Dendritic cell treated with granulocyte-macrophage colony-stimulating factor and Interleukin-4, amounts not matched to agents 40 ng/mL and 50 ng/mL, for 4 days (primary cell): ENCODE results near the gene C4BPB.

Experiments used
- H3K27ac Mint-ChIP-seq: one replicate; pipeline ENCODE4 v1.8.0; 2022; ENCODE audit warnings: mild to moderate bottlenecking, mixed read lengths
- H3K27me3 Mint-ChIP-seq: one replicate; pipeline ENCODE4 v1.8.0; 2022; ENCODE audit warnings: mild to moderate bottlenecking, mixed read lengths
- H3K36me3 Mint-ChIP-seq: one replicate; pipeline ENCODE4 v1.8.0; 2022; ENCODE audit warnings: low read depth, mixed read lengths
- H3K4me1 Mint-ChIP-seq: one replicate; pipeline ENCODE4 v1.8.0; 2022; ENCODE audit warnings: low read depth, mixed read lengths
- H3K4me3 Mint-ChIP-seq: one replicate; pipeline ENCODE4 v1.8.0; 2022; ENCODE audit warnings: mild to moderate bottlenecking, moderate library complexity, mixed read lengths
- H3K9me3 Mint-ChIP-seq: one replicate; pipeline ENCODE4 v1.8.0; 2022; ENCODE audit warnings: mixed read lengths
- intact Hi-C: fragments of 100-400 bp; cut with micrococcal nuclease; formaldehyde crosslinking; loops from one replicate; pipeline ENCODE4 v1.15.0; 2022

C4BPB gene

DNA sequence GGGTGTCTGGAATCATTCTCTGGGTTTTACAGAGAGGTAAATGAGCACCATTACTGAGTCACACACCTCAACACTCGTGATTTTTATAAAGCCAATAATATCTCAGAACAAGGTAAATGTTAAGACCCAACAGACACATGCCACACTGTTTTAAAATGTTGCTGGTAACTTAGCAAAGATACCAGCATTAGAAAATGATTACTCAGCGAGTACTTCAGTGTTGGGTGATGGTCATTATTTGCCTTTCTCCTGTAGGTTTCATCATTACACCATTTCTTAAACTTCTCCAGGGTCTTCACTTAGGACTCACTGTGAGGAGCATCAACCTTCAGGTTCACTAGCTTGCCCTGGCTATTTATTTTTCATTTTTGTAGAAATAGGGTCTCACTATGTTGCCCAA is 6.9 kb upstream of the C4BPB start:
- peaks cover 10% of the 10 kb centered on the region for H3K27me3 Mint-ChIP-seq
- no peak overlapping the region for H3K4me3 Mint-ChIP-seq
- peaks cover 16% of the 10 kb centered on the region for H3K4me1 Mint-ChIP-seq
- intact Hi-C loops = no loop called here
- no peaks in the 10 kb centered on the region for H3K9me3 Mint-ChIP-seq
- H3K27ac Mint-ChIP-seq = no peak overlapping the region
- peaks cover 14% of the 10 kb centered on the region for H3K36me3 Mint-ChIP-seq

DNA sequence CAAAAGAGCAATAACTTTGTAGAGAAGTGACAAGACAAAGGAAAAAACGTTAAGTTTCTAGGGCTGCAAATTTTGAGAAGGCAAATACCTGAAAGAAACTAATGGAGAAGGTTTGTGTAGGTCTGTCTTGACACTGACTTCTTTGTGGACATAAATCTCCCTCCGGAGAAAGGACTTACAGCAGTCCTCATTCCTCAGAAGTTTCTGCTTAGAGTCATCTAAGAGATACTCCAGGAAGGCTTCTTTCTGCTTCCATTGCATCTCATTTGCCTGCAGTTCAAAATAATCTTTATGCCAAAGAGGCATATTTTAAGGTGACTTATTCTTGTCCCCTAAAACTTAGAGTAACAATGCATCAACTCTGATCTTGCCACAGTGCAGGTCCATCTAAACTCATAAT is 4.4 kb upstream of the C4BPB start:
- Mint-ChIP-seq H3K27ac (no peak overlapping the region), H3K4me1 (peaks cover 19% of the 10 kb centered on the region), H3K36me3 (peaks cover 6% of the 10 kb centered on the region)

DNA sequence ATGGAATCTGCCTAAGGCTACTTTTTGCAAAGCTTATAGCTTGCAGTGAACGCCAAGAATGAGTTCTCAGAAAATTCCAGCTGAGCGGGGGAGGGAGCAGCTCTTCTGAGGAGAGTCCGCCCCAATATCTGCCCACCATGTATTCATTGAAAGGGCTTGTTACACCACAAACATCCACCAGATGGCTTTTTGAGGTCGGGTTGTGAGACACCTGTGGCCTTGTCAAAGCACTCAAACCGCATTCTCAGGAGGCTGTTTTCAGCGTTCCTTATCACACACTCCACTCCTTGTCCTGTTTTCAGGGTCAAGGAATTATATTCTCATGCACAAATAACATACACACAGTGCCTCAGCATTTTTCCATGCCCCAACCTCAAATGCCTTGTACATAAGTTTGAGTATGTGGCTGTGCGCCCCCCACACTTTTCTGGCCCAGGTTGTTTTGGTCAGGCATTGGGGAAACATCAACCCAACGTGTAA is 3.9 kb upstream of the C4BPB start:
- Mint-ChIP-seq H3K36me3 (peaks cover 1% of the 10 kb centered on the region), H3K4me1 (peaks cover 24% of the 10 kb centered on the region), H3K27ac (peak overlapping the region; percentile 15), H3K9me3 (no peaks in the 10 kb centered on the region), H3K27me3 (peaks cover 10% of the 10 kb centered on the region), H3K4me3 (no peak overlapping the region)
- intact Hi-C loops = loop anchor here (1.0 to 2.0 kb wide), 2 partner anchors 321 to 414 kb away; no protein-coding TSS in a partner anchor

More for the DNA sequence above, 4.4 kb upstream of the C4BPB start:
- H3K27me3 Mint-ChIP-seq = peaks cover 10% of the 10 kb centered on the region
- intact Hi-C loops = loop anchor here (1.0 to 2.0 kb wide), 2 partner anchors 321 to 415 kb away; no protein-coding TSS in a partner anchor
- H3K4me3 Mint-ChIP-seq = no peak overlapping the region
- no peaks in the 10 kb centered on the region for H3K9me3 Mint-ChIP-seq

DNA sequence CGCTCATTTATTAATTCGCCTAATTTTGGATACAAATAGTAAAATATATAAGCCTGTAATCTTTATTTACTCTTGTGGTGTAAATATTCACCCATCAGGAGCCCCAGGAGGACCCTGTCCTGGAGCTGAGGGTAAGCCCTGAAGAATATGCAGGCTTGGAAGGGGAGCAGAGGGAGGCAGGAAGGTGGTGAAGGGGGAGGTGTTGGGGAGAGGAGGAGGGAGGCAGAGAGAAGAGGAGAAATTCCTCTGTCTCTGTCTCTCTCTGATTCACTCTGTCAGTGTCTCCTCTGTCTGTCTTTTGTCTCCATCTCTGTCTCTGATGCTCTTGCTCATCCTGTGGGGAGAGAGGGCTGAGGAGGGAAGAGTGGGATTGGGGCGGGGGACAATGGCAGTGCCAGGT is 2.8 kb upstream of the C4BPB start:
- H3K4me3 Mint-ChIP-seq = no peak overlapping the region
- H3K27ac Mint-ChIP-seq = no peak overlapping the region
- H3K4me1 Mint-ChIP-seq = peaks cover 25% of the 10 kb centered on the region
- no peaks in the 10 kb centered on the region for H3K9me3 Mint-ChIP-seq
- H3K27me3 Mint-ChIP-seq = peaks cover 10% of the 10 kb centered on the region
- intact Hi-C loops = loop anchor here (2.0 kb wide), 1 partner anchor 413 kb away; no protein-coding TSS in a partner anchor
- H3K36me3 Mint-ChIP-seq = no peaks in the 10 kb centered on the region

DNA sequence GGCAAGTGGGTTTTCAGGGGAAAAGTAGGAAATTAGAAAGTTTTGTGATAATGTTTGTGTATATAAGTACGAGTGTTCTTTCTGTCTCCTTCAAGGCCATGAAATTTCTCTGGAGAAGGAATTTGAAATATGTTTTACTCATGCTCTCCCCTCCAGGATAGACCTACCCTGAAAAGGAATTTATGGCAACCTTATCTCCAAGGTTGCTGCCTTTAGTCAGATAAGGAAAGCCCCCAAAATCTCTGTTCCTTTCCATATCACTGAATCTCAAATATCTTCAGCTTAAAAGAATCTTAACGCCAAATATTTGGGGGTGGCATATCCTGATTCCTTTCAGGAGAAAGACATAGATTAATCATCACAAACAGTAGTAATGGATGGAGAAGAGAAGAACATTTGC is 499 bp upstream of the C4BPB start:
- no peaks in the 10 kb centered on the region for H3K36me3 Mint-ChIP-seq
- H3K4me1 Mint-ChIP-seq = peaks cover 20% of the 10 kb centered on the region
- H3K27me3 Mint-ChIP-seq = peaks cover 4% of the 10 kb centered on the region
- H3K9me3 Mint-ChIP-seq = no peaks in the 10 kb centered on the region
- no peak overlapping the region for H3K4me3 Mint-ChIP-seq
- no peak overlapping the region for H3K27ac Mint-ChIP-seq
- intact Hi-C loops = no loop called here

DNA sequence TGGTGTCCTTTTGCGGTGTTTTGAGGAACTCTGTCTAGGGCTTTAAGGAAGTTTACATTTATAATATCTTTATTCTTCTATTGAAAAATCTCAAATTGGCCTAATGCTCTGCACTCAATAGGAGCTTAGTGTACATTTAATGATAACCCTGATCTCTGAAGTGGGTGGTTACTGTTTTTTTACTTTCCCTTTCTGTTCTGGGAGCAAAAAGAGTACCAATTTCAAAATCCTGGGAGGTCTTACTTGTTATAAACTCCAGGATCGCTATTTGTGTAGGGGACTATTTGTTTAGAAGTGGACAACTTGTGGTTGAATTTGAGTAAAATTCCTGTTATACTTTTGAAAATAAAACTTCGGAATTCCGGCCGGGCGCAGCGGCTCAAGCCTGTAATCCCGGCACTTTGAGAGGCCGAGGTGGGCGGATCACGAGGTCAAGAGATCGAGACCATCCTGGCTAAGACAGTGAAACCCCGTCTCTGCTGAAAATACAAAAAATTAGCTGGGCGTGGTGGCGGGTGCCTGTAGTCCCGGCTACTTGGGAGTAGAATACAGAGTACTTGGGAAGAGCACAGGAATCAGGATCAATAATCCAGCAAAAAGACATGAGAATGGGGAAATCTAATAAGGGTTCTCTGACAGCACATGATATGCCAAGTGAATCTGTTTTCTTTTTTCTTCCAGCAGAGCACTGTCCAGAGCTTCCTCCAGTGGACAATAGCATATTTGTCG is 1.1 kb downstream of the C4BPB start:
- H3K4me3 Mint-ChIP-seq = no peak overlapping the region
- H3K27ac Mint-ChIP-seq = peak overlapping the region; percentile 2
- intact Hi-C loops = no loop called here

DNA sequence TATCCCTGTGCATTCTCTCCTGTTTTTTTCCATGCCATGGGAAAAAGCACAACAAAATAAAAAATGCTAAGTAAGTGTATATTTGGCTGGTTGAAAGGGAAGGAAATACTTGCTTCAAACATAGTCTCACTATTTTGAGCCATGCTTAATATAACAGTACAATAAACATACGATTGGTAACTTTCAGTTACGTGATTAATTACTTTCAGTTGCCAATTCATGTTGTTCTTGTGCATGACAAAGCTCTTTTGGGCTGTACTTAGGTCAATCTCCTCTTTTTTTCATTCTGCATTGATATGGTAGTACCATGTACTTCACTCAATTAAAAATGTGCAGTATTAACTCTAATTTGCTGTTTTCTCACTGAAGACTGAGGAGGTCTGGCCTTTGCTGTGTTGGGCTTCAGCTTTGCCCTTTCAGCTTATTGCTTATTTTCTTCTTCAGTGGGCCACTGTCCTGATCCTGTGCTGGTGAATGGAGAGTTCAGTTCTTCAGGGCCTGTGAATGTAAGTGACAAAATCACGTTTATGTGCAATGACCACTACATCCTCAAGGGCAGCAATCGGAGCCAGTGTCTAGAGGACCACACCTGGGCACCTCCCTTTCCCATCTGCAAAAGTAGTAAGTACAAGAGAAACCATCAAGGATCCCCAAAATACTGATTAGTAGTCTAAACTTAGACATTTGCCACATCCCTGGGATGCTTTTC is 2.7 kb downstream of the C4BPB start:
- Mint-ChIP-seq H3K27ac (no peak overlapping the region), H3K36me3 (no peaks in the 10 kb centered on the region), H3K9me3 (no peaks in the 10 kb centered on the region), H3K4me3 (no peak overlapping the region), H3K27me3 (peaks cover 2% of the 10 kb centered on the region), H3K4me1 (peaks cover 9% of the 10 kb centered on the region)
- intact Hi-C loops = no loop called here

More for the DNA sequence above, 1.1 kb downstream of the C4BPB start:
- Mint-ChIP-seq H3K36me3 (no peaks in the 10 kb centered on the region), H3K9me3 (no peaks in the 10 kb centered on the region), H3K27me3 (peaks cover 3% of the 10 kb centered on the region), H3K4me1 (peaks cover 16% of the 10 kb centered on the region)

DNA sequence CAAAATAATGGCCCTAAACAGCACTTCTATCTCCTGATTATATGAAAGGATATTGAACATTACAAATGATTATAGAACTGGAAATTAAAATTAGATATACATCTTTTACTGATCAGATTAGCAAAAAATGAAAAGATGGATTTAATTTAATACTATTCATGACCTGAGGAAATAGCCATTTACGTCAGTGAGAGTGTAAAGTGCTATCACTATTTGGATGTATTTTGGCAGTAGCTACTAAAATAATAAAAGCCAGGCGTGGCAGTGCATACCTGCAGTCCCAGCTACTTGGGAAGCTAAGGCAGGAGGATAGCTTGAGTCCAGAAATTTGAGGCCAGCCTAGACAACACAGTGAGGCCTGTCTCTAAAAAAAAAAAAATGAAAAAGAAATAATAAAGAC is 5.3 kb downstream of the C4BPB start:
- peaks cover 9% of the 10 kb centered on the region for H3K4me1 Mint-ChIP-seq

DNA sequence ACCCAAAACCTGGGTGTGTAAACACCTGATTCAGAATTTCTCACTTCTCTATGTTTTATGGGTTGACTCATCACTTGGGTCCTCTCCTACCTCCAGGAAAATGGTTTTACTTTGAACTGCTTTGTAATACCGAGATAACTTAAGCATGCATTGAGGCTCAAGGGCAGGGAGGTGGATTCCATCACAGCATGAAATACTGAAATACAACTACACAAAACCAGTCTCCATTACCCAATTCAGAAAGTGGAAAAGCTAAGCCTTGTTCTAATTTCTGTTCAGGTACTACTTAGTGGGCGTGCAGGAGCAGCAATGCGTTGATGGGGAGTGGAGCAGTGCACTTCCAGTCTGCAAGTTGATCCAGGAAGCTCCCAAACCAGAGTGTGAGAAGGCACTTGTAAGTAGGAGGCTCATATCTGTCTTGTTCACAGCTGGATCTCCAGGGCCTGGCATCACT is 9.2 kb downstream of the C4BPB start:
- Mint-ChIP-seq H3K4me3 (no peak overlapping the region), H3K9me3 (no peaks in the 10 kb centered on the region), H3K4me1 (no peaks in the 10 kb centered on the region), H3K27me3 (peaks cover 7% of the 10 kb centered on the region), H3K27ac (no peak overlapping the region), H3K36me3 (no peaks in the 10 kb centered on the region)
- intact Hi-C loops = no loop called here

More for the DNA sequence above, 5.3 kb downstream of the C4BPB start:
- Mint-ChIP-seq H3K27ac (no peak overlapping the region), H3K36me3 (no peaks in the 10 kb centered on the region), H3K9me3 (no peaks in the 10 kb centered on the region), H3K4me3 (no peak overlapping the region), H3K27me3 (peaks cover 2% of the 10 kb centered on the region)
- intact Hi-C loops = no loop called here

DNA sequence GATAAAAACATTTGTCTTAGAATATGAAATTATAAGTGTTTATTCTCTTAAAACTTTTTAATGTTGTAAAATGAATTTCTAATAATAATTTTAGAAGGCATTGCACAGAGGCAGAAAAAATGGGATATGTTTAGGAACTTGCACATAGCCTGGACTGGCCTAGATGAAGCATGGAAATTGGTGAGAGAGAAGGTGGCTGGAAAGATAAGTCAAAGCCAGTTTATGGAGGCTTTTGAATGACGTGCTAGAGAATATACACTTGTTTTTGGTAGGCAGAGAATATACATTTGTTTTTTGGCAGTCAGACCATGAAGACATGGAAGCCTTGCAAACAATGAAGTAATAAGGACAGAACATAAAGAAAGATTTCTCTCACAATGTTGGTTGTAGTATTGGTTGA is 13.1 kb downstream of the C4BPB start:
- H3K9me3 Mint-ChIP-seq = no peaks in the 10 kb centered on the region
- H3K36me3 Mint-ChIP-seq = no peaks in the 10 kb centered on the region
- no peak overlapping the region for H3K27ac Mint-ChIP-seq
- intact Hi-C loops = no loop called here
- peaks cover 5% of the 10 kb centered on the region for H3K27me3 Mint-ChIP-seq
- H3K4me1 Mint-ChIP-seq = peaks cover 17% of the 10 kb centered on the region
- H3K4me3 Mint-ChIP-seq = no peak overlapping the region

DNA sequence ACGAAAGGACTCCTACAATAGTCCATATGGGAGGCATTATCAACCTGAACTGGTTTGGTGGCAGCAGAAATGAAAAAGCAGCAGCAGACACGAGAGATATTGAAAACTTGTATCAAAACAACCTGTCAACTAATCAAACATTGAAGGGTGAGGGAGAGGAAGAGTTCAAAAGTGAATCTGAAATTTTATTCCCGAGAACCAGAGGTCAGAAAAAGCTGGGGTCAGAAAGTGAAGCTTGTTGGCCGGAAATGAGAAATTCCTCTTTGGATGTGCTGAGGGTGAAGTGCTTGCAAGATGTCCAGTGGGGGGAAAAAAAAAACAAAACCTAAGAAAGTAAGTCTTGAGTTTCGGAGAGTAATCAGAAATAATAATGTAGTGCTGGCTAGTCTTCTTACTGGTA is 13.5 kb downstream of the C4BPB start:
- no peaks in the 10 kb centered on the region for H3K36me3 Mint-ChIP-seq
- H3K9me3 Mint-ChIP-seq = no peaks in the 10 kb centered on the region
- no peak overlapping the region for H3K27ac Mint-ChIP-seq
- H3K4me1 Mint-ChIP-seq = peaks cover 17% of the 10 kb centered on the region
- H3K27me3 Mint-ChIP-seq = peaks cover 5% of the 10 kb centered on the region
- no peak overlapping the region for H3K4me3 Mint-ChIP-seq
- intact Hi-C loops = no loop called here

DNA sequence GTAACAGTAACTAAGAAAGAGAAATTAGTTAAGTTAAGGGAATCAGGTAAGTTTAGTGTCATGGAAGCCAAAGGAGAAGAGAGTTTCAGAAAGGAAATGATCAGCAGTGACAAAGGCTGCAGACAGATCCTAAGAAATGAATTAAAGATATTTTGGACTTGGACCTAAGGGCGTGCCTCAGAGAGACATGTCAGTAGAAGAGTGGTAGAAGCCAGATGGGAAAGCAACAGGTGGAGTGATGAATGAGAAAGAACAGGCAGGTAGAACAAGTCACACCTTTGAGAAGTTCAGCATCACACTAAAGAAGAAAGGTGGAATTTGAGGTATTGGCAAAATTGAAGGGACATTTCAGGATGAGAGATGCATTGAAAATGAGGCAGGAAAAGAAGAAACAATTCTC is 14.0 kb downstream of the C4BPB start:
- Mint-ChIP-seq H3K4me3 (no peak overlapping the region), H3K9me3 (no peaks in the 10 kb centered on the region), H3K4me1 (peaks cover 17% of the 10 kb centered on the region), H3K27me3 (peaks cover 7% of the 10 kb centered on the region), H3K27ac (no peak overlapping the region), H3K36me3 (no peaks in the 10 kb centered on the region)
- intact Hi-C loops = no loop called here

DNA sequence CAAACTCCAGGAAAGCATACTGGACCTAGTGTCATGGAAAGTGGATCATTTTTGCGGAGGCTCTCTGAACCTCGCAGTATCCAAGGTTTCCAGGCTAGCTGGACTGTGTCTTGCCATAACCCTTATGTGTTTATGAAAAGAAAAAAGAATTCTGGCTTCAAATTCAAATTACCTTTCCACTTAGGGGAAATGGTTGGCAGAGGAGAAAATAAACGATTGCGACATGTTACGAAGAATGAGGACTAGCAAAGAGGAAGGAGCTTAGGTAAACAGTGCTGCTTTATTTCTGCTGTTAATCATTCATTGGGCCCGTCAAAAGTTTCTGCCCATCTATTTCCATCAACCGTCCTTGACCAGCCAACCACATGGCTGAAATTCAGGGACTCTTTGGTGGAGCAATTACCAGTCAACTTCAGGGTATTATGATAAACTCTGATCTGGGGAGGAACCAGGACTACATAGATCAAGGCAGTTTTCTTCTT is 15.3 kb downstream of the C4BPB start, which contains the start of gene C4BPA:
C4BPA (plus strand) TSS at position 342 of the 482 bp plus-strand sequence. CDS start 8,793 bp downstream, outside the sequence.
- Mint-ChIP-seq H3K9me3 (no peaks in the 10 kb centered on the region), H3K36me3 (no peaks in the 10 kb centered on the region), H3K4me3 (no peak within 1 kb of the TSS), H3K27ac (no peak within 1 kb of the TSS), H3K27me3 (peaks cover 9% of the 10 kb centered on the region), H3K4me1 (peaks cover 17% of the 10 kb centered on the region)
- intact Hi-C loops = no loop called here

DNA sequence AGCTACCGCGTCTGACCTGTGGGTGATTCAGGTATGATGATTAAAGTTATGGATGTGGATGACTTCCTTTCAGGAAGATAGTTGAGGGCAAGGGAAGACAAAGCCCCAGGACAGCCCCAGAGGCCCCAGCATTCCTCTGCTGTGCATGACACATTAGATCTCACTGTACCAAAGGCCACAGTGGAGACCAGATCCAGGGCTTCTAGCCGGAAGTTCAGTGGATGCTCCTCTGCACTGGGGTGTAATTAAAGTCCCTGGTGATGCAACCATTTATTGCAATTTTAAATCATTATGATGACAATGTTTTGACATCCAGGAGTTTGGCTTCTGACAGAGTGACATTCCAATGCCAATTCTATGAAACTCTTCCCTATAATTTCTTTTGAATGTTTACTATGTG is 20.3 kb downstream of the C4BPB start:
- Mint-ChIP-seq H3K4me1 (peaks cover 9% of the 10 kb centered on the region), H3K27me3 (peaks cover 7% of the 10 kb centered on the region), H3K36me3 (no peaks in the 10 kb centered on the region), H3K9me3 (no peaks in the 10 kb centered on the region), H3K27ac (no peak overlapping the region), H3K4me3 (no peak overlapping the region)
- intact Hi-C loops = no loop called here
